Measurements from ENCODE around the gene CAMTA2. TPM values are rescaled to one million over a fixed set of nuclear protein-coding genes. Genes with fewer than 3 reads are reported as not detected.

Gene CAMTA2
- polyA plus RNA-seq, 1 donor from 2014 or later: 7.3 TPM

GRCh38 chr17:4998732-4999429 is 11.4 kb upstream of the CAMTA2 start:
- peak overlapping the region; percentile 81 for H3K9ac ChIP-seq (ENCODE audit: low read length)
- H3K79me2 ChIP-seq (replicated peaks; ENCODE audit: insufficient read depth, low read length): peaks cover 16% of the 10 kb centered on the region
- no peaks in the 10 kb centered on the region for H3K9me3 ChIP-seq (ENCODE audit: low read length)
- H2AFZ ChIP-seq (ENCODE audit: low read depth, low read length): no peak overlapping the region
- no peaks in the 10 kb centered on the region for H4K20me1 ChIP-seq (ENCODE audit: insufficient read depth)
- TF ChIP-seq EZH2 (IDR thresholded peaks at IDR 0.05; ENCODE audit: borderline replicate concordance, insufficient read depth, low read length, poor library complexity, severe bottlenecking) (no peak), POLR2AphosphoS5 (IDR thresholded peaks at IDR 0.05) (no peak), MXI1 (conservative IDR thresholded peaks at IDR 0.05; ENCODE audit: poor library complexity, severe bottlenecking) (no peak), EP300 (conservative IDR thresholded peaks at IDR 0.05; ENCODE audit: poor library complexity, severe bottlenecking) (no peak), SMC3 (conservative IDR thresholded peaks at IDR 0.05; ENCODE audit: poor library complexity) (no peak), TAF1 (IDR thresholded peaks at IDR 0.05; ENCODE audit: low read depth) (no peak), REST (IDR thresholded peaks at IDR 0.05; ENCODE audit: borderline replicate concordance) (no peak), RAD21 (conservative IDR thresholded peaks at IDR 0.05) (no peak)
- TF ChIP-seq, protein P1, sequence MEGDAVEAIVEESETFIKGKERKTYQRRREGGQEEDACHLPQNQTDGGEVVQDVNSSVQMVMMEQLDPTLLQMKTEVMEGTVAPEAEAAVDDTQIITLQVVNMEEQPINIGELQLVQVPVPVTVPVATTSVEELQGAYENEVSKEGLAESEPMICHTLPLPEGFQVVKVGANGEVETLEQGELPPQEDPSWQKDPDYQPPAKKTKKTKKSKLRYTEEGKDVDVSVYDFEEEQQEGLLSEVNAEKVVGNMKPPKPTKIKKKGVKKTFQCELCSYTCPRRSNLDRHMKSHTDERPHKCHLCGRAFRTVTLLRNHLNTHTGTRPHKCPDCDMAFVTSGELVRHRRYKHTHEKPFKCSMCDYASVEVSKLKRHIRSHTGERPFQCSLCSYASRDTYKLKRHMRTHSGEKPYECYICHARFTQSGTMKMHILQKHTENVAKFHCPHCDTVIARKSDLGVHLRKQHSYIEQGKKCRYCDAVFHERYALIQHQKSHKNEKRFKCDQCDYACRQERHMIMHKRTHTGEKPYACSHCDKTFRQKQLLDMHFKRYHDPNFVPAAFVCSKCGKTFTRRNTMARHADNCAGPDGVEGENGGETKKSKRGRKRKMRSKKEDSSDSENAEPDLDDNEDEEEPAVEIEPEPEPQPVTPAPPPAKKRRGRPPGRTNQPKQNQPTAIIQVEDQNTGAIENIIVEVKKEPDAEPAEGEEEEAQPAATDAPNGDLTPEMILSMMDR (IDR thresholded peaks at IDR 0.05; ENCODE audit: poor library complexity, severe bottlenecking): no peak
- no peaks in the 10 kb centered on the region for H3K36me3 ChIP-seq (ENCODE audit: insufficient read depth, low read length)
- no peaks in the 10 kb centered on the region for H3K27me3 ChIP-seq (ENCODE audit: insufficient read depth, low read depth, low read length)
- peak overlapping the region; percentile 96 for H3K4me3 ChIP-seq (ENCODE audit: low read length)
- H3K4me2 ChIP-seq (ENCODE audit: low read length): peak overlapping the region; percentile 84
- no peaks in the 10 kb centered on the region for H3K9me2 ChIP-seq (ENCODE audit: insufficient read depth, low read length)
- H3K27ac ChIP-seq (ENCODE audit: low read length): no peak overlapping the region
- no peaks in the 10 kb centered on the region for H3F3A ChIP-seq (ENCODE audit: insufficient read depth, low read length, poor library complexity, severe bottlenecking)

GRCh38 chr17:4998027-4998731 is 10.7 kb upstream of the CAMTA2 start:
- Histone ChIP-seq H3K9ac (ENCODE audit: low read length) (peak overlapping the region; percentile 81), H3K79me2 (replicated peaks; ENCODE audit: insufficient read depth, low read length) (peaks cover 16% of the 10 kb centered on the region), H3K4me3 (ENCODE audit: low read length) (peak overlapping the region; percentile 96), H3K36me3 (ENCODE audit: insufficient read depth, low read length) (no peaks in the 10 kb centered on the region), H3K4me2 (ENCODE audit: low read length) (peak overlapping the region; percentile 84), H4K20me1 (ENCODE audit: insufficient read depth) (no peaks in the 10 kb centered on the region), H3F3A (ENCODE audit: insufficient read depth, low read length, poor library complexity, severe bottlenecking) (no peaks in the 10 kb centered on the region), H3K27me3 (ENCODE audit: insufficient read depth, low read depth, low read length) (no peaks in the 10 kb centered on the region), H3K9me2 (ENCODE audit: insufficient read depth, low read length) (no peaks in the 10 kb centered on the region), H2AFZ (ENCODE audit: low read depth, low read length) (peak overlapping the region; percentile 27), H3K9me3 (ENCODE audit: low read length) (no peaks in the 10 kb centered on the region), H3K27ac (ENCODE audit: low read length) (no peak overlapping the region)
- TF ChIP-seq MXI1 (conservative IDR thresholded peaks at IDR 0.05; ENCODE audit: poor library complexity, severe bottlenecking): peak; percentile 51
- no peak for TF ChIP-seq SMC3 (conservative IDR thresholded peaks at IDR 0.05; ENCODE audit: poor library complexity)
